Measurements from ENCODE around the gene SERGEF. TPM values are rescaled to one million over a fixed set of nuclear protein-coding genes. Genes with fewer than 3 reads are reported as not detected.

The SERGEF gene
- total and polyA plus RNA-seq, 11 donors: 11.6 to 55.0 (median 22.1) TPM

- 67 to 86% (median 69%) methylated on average over 2 of the region's 2 CpGs for WGBS, 4 donors
- TF ChIP-seq CTCF (IDR thresholded peaks at IDR 0.05) (no peak), POLR2A (IDR thresholded peaks at IDR 0.05) (no peak)
- no peak overlapping the region for H3K4me3 ChIP-seq
- H3K9me3 ChIP-seq: no peaks in the 10 kb centered on the region
- H3K27me3 ChIP-seq: no peaks in the 10 kb centered on the region
- no peaks in the 10 kb centered on the region for H3K36me3 ChIP-seq
- intact Hi-C loops (cut with DNase I): no loop called here
- H3K27ac ChIP-seq: no peak overlapping the region
- DNase-seq (no peak), ATAC-seq (no peak)
- H3K4me1 ChIP-seq: peaks cover 0 to 45% (median 27%) of the 10 kb centered on the region in 12 donors
Measured at GRCh38 chr11:17812091-17812864, 200.6 kb downstream of the SERGEF start.

GRCh38 chr11:17811352-17811751 is 201.5 kb downstream of the SERGEF start:
- H3K4me1 ChIP-seq: peaks cover 0 to 45% (median 25%) of the 10 kb centered on the region in 12 donors
- H3K27me3 ChIP-seq: no peaks in the 10 kb centered on the region
- no peak for DNase-seq
- H3K36me3 ChIP-seq: no peaks in the 10 kb centered on the region
- WGBS, 4 donors: 74 to 84% (median 81%) methylated on average over 7 of the region's 7 CpGs
- no peak for ATAC-seq
- intact Hi-C loops (cut with DNase I): no loop called here
- TF ChIP-seq CTCF (IDR thresholded peaks at IDR 0.05) (no peak), POLR2A (IDR thresholded peaks at IDR 0.05) (no peak)
- no peak overlapping the region for H3K4me3 ChIP-seq
- no peak overlapping the region for H3K27ac ChIP-seq
- H3K9me3 ChIP-seq: no peaks in the 10 kb centered on the region

GRCh38 chr11:17810746-17811145 is 202.1 kb downstream of the SERGEF start:
- no peaks in the 10 kb centered on the region for H3K27me3 ChIP-seq
- WGBS, 4 donors: 11 to 19% (median 15%) methylated on average over 3 of the region's 3 CpGs
- peaks cover 0 to 47% (median 25%) of the 10 kb centered on the region in 12 donors for H3K4me1 ChIP-seq
- no peaks in the 10 kb centered on the region for H3K36me3 ChIP-seq
- no peak overlapping the region for H3K27ac ChIP-seq
- TF ChIP-seq CTCF (IDR thresholded peaks at IDR 0.05) (no peak), POLR2A (IDR thresholded peaks at IDR 0.05) (no peak)
- DNase-seq (peak in 2 of 5 donors; percentile 16 to 30), ATAC-seq (peak; percentile 17 to 57 (median 52))
- intact Hi-C loops (cut with DNase I): no loop called here
- no peak overlapping the region for H3K4me3 ChIP-seq
- no peaks in the 10 kb centered on the region for H3K9me3 ChIP-seq

- 97 to 100% (median 100%) methylated on average over 1 of the region's 1 CpG for WGBS, 4 donors
- Histone ChIP-seq H3K9me3 (no peaks in the 10 kb centered on the region), H3K4me1 (peaks cover 0 to 54% (median 27%) of the 10 kb centered on the region in 12 donors), H3K36me3 (no peaks in the 10 kb centered on the region), H3K27me3 (no peaks in the 10 kb centered on the region), H3K27ac (no peak overlapping the region), H3K4me3 (no peak overlapping the region)
- TF ChIP-seq POLR2A (IDR thresholded peaks at IDR 0.05) (no peak), CTCF (IDR thresholded peaks at IDR 0.05) (no peak)
- intact Hi-C loops (cut with DNase I): no loop called here
- no peak for ATAC-seq
- no peak for DNase-seq
Measured at GRCh38 chr11:17810041-17810440, 202.8 kb downstream of the SERGEF start.

All from heart left ventricle (tissue), 16 donors.